Measurements from ENCODE around the gene NXN. TPM values are rescaled to one million over a fixed set of nuclear protein-coding genes. Genes with fewer than 3 reads are reported as not detected.
A peak's percentile ranks its signal among the peaks of the same experiment; 100 is the strongest.
"Not testable (repeated sequence)": the region's sequence is repeated elsewhere in the genome, so short reads cannot be mapped to it uniquely, and the experiment has no call there.

The NXN gene
- total RNA-seq, 1 experiment from 2014 or later, result 126 TPM

DNA sequence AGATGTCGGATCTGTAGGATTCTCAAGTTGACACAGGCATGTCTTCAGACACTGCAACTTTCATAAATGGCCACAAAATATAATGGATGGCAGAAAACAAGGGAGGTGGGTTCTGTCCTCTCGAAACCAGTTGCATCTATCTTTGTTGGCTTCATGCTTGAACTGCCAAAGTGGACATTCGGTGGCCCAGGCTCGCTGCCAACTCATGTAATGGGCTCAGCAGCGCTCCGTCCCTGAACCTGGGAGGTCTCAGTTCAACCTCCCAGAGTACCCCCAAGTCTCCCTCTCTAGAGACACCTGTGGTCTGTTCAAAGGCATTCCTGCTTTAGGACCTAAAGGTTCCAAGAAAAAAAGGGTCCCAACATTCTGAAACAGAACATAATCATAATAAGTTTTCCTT lies 71.9 kb downstream of the NXN start:
- H3K27me3 ChIP-seq (ENCODE audit: control insufficient read depth, insufficient read depth, low read length), result no peaks in the 10 kb centered on the region
- ATAC-seq, result no peak
- no TSS peak for BruUV-seq (replicated peaks)
- no peak overlapping the region for H3K27ac ChIP-seq (ENCODE audit: low read length)
- H3K4me3 ChIP-seq (ENCODE audit: low read depth in 2 of 2, low read length in 2 of 2), result no peak overlapping the region
- TF ChIP-seq POLR2AphosphoS5 (IDR thresholded peaks at IDR 0.05; ENCODE audit: low read depth, low read length) (no peak), SIN3A (IDR thresholded peaks at IDR 0.05; ENCODE audit: borderline replicate concordance, insufficient read depth, low read depth, low read length) (no peak), TCF7L2 (IDR thresholded peaks at IDR 0.05; ENCODE audit: low read depth, low read length) (no peak)
- TF ChIP-seq, protein P1, sequence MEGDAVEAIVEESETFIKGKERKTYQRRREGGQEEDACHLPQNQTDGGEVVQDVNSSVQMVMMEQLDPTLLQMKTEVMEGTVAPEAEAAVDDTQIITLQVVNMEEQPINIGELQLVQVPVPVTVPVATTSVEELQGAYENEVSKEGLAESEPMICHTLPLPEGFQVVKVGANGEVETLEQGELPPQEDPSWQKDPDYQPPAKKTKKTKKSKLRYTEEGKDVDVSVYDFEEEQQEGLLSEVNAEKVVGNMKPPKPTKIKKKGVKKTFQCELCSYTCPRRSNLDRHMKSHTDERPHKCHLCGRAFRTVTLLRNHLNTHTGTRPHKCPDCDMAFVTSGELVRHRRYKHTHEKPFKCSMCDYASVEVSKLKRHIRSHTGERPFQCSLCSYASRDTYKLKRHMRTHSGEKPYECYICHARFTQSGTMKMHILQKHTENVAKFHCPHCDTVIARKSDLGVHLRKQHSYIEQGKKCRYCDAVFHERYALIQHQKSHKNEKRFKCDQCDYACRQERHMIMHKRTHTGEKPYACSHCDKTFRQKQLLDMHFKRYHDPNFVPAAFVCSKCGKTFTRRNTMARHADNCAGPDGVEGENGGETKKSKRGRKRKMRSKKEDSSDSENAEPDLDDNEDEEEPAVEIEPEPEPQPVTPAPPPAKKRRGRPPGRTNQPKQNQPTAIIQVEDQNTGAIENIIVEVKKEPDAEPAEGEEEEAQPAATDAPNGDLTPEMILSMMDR (IDR thresholded peaks at IDR 0.05), result no peak
- TF ChIP-seq, protein P2, sequence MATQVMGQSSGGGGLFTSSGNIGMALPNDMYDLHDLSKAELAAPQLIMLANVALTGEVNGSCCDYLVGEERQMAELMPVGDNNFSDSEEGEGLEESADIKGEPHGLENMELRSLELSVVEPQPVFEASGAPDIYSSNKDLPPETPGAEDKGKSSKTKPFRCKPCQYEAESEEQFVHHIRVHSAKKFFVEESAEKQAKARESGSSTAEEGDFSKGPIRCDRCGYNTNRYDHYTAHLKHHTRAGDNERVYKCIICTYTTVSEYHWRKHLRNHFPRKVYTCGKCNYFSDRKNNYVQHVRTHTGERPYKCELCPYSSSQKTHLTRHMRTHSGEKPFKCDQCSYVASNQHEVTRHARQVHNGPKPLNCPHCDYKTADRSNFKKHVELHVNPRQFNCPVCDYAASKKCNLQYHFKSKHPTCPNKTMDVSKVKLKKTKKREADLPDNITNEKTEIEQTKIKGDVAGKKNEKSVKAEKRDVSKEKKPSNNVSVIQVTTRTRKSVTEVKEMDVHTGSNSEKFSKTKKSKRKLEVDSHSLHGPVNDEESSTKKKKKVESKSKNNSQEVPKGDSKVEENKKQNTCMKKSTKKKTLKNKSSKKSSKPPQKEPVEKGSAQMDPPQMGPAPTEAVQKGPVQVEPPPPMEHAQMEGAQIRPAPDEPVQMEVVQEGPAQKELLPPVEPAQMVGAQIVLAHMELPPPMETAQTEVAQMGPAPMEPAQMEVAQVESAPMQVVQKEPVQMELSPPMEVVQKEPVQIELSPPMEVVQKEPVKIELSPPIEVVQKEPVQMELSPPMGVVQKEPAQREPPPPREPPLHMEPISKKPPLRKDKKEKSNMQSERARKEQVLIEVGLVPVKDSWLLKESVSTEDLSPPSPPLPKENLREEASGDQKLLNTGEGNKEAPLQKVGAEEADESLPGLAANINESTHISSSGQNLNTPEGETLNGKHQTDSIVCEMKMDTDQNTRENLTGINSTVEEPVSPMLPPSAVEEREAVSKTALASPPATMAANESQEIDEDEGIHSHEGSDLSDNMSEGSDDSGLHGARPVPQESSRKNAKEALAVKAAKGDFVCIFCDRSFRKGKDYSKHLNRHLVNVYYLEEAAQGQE (IDR thresholded peaks at IDR 0.05; ENCODE audit: insufficient read depth in 1 of 2, low read depth in 2 of 2, low read length in 1 of 2), result no peak
- intact Hi-C loops (cut with micrococcal nuclease; ENCODE audit: unreplicated experiment) (no loop called here), in situ Hi-C loops (cut with HindIII; ENCODE audit: low pct_unique_long_range_greater_than_20kb, low sequenced_read_pairs) (no loop called here)
- CTCF ChIA-PET, result no interaction called here
- H3K36me3 ChIP-seq (ENCODE audit: control insufficient read depth, insufficient read depth, low read length), result no peaks in the 10 kb centered on the region
- POLR2A ChIA-PET, result no interaction called here
- no peak for DNase-seq (ENCODE audit: low read depth, low spot score)
- peaks cover 32% of the 10 kb centered on the region for H3K4me1 ChIP-seq (ENCODE audit: control insufficient read depth, insufficient read depth, low read length)
- H3K9me3 ChIP-seq (ENCODE audit: control insufficient read depth, insufficient read depth, low read depth, low read length), result no peaks in the 10 kb centered on the region

DNA sequence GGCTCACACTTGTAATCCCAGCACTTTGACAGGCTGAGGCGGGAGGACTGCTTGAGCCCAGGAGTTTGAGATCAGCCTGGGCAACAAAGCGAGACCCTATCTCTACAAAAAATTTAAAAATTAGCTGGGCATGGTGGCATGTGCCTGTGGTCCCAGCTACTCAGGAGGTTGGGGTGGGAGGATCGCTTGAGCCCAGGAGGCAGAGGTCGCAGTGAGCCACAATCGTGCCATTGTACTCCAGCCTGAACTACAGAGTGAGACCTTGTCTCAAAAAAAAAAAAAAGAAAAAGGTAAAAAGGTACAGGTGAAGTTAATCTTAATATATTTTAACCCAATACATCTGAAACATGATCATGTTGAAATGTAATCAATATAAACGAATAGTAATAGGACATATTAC lies 73.9 kb downstream of the NXN start:
- H3K27ac ChIP-seq (ENCODE audit: low read length); H3K36me3 ChIP-seq (ENCODE audit: control insufficient read depth, insufficient read depth, low read length); H3K4me3 ChIP-seq (ENCODE audit: low read depth in 2 of 2, low read length in 2 of 2); BruUV-seq (replicated peaks); intact Hi-C loops (cut with micrococcal nuclease; ENCODE audit: unreplicated experiment); CTCF ChIA-PET; DNase-seq (ENCODE audit: low read depth, low spot score); ATAC-seq; H3K27me3 ChIP-seq (ENCODE audit: control insufficient read depth, insufficient read depth, low read length); in situ Hi-C loops (cut with HindIII; ENCODE audit: low pct_unique_long_range_greater_than_20kb, low sequenced_read_pairs); H3K9me3 ChIP-seq (ENCODE audit: control insufficient read depth, insufficient read depth, low read depth, low read length): not testable (repeated sequence)
- POLR2A ChIA-PET, result interaction anchor here (0.7 kb wide), 1 partner anchor 33 kb away, joined by 3 read pairs; no protein-coding TSS in a partner anchor
- peaks cover 33% of the 10 kb centered on the region for H3K4me1 ChIP-seq (ENCODE audit: control insufficient read depth, insufficient read depth, low read length)

DNA sequence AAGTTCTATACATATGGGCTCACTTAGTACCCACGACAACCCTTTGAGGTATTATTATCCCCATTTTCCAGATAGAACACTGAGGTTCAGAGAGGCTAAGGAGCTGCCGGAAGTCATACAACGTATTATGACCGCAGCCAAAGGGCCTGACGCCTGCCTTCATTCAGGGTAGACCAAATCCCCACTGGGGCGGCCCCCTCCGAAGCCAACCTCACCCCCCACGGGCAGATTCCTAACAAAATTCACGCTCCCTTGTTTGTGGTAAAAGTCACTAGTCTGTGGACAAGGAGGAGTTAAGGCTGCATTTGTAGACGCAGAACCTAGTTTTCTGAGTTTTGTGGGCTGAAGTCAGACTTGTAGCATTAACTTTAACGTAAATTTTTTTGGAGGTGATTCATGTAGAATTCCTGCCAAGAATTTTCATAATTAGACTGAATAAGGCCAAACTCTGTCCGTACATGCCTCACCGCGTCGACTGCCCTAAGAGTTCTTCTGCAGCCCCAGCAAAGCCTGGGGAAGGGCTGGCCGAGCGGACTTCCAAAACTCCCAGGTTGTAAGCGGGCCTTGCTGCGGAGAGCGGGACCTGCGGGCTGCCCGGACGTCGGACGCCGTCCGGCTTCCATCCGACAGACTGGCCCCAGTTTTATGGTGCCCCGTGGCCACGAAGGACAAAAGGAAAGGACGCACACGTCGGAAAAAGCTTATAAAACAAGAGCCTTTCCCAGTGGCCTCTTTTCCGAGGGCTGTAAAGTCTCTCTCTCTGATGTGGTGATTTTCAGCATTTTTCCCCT lies 75.7 kb downstream of the NXN start:
- DNase-seq (ENCODE audit: low read depth, low spot score) (no peak), ATAC-seq (0 out of 2 replicates have a peak, but pooled peaks have one; percentile 40)
- Histone ChIP-seq H3K27ac (ENCODE audit: low read length) (peak overlapping the region; percentile 51), H3K4me1 (ENCODE audit: control insufficient read depth, insufficient read depth, low read length) (peaks cover 31% of the 10 kb centered on the region), H3K9me3 (ENCODE audit: control insufficient read depth, insufficient read depth, low read depth, low read length) (no peaks in the 10 kb centered on the region), H3K36me3 (ENCODE audit: control insufficient read depth, insufficient read depth, low read length) (no peaks in the 10 kb centered on the region), H3K4me3 (ENCODE audit: low read depth in 2 of 2, low read length in 2 of 2) (no peak overlapping the region), H3K27me3 (ENCODE audit: control insufficient read depth, insufficient read depth, low read length) (no peaks in the 10 kb centered on the region)
- TF ChIP-seq POLR2AphosphoS5 (IDR thresholded peaks at IDR 0.05; ENCODE audit: low read depth, low read length) (no peak), TCF7L2 (IDR thresholded peaks at IDR 0.05; ENCODE audit: low read depth, low read length) (no peak), SIN3A (IDR thresholded peaks at IDR 0.05; ENCODE audit: borderline replicate concordance, insufficient read depth, low read depth, low read length) (no peak)
- TF ChIP-seq, protein P2 (IDR thresholded peaks at IDR 0.05; ENCODE audit: insufficient read depth in 1 of 2, low read depth in 2 of 2, low read length in 1 of 2), result no peak
- TF ChIP-seq, protein P1 (IDR thresholded peaks at IDR 0.05), result no peak
- CTCF ChIA-PET, result no interaction called here
- intact Hi-C loops (cut with micrococcal nuclease; ENCODE audit: unreplicated experiment), result no loop called here
- POLR2A ChIA-PET, result no interaction called here
- no TSS peak for BruUV-seq (replicated peaks)
- in situ Hi-C loops (cut with HindIII; ENCODE audit: low pct_unique_long_range_greater_than_20kb, low sequenced_read_pairs), result no loop called here

All from Panc1 (cell line).